Anterior cingulate cortex (tissue), 58 donors: Measurements from ENCODE around the gene FBXL2.
"Not testable (repeated sequence)": the region's sequence is repeated elsewhere in the genome, so short reads cannot be mapped to it uniquely, and the experiment has no call there.

Experiments
- DNase-seq, 58 donors: peaks; one replicate each; lab custom pipeline; 2025; lab: John Stamatoyannopoulos, UW

The FBXL2 gene

GRCh38 chr3:33314993-33315392 lies 37.8 kb downstream of the FBXL2 start:
- DNase-seq = no peak

GRCh38 chr3:33315826-33316225 lies 38.6 kb downstream of the FBXL2 start:
- no peak for DNase-seq

DNA sequence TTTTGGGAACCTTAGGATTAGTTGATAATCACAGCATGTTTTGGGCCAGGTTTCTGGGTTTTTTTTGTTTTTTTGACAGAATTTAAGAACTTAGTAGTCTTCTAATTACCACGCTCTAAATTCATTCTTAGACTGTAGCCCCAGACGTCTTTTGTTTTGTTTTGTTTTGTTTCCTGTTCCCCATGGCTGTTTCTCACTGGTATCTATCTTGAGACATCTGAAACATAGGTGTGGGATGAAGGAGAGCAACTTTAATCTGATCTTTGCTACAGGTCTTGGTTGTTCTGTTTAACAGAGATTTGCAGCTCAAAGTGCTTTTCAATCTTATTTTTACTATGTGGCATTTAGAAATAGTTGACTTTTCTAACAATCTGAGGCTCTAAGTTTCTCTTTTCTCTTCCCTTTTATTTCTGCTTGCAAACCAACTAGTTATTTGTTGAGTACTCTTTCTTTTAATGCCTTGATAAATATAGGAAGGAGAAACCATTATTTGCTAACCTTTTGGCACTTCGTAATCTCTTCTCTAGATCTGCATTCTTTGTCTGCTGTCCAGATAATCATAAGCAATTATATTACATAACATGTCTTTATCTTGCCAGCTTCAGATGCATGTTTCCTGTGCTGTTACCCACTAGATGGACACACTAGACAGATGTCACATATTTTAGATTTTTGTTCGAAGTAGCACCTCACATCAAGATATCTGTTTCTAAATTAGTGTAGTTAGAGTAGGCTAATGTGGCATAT lies 40.9 kb downstream of the FBXL2 start:
- DNase-seq = no peak

GRCh38 chr3:33318710-33319380 lies 41.6 kb downstream of the FBXL2 start:
- no peak for DNase-seq

- no peak for DNase-seq
These were observed 45.2 kb downstream of the FBXL2 start for GRCh38 chr3:33322412-33322811.

DNA sequence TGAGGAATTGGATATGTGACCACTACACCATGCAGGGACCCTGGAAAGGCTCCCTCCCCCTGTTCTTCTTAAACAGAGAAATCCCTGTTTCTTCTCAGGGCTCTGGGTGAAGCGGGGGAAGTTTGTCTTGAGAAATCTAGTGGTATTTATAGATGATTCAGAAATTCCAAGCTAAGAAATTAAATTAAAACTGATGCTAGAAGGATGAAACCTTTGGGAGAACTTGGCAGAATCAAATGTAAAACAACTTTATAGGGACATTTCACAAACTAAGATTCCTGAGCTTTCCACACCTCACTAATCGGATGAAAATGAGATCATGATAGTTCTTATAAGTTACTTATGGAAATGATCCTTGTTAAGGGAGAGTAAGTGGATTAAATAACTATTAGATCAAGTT lies 54.2 kb downstream of the FBXL2 start:
- no peak for DNase-seq

GRCh38 chr3:33334364-33334763 lies 57.1 kb downstream of the FBXL2 start:
- no peak for DNase-seq

DNA sequence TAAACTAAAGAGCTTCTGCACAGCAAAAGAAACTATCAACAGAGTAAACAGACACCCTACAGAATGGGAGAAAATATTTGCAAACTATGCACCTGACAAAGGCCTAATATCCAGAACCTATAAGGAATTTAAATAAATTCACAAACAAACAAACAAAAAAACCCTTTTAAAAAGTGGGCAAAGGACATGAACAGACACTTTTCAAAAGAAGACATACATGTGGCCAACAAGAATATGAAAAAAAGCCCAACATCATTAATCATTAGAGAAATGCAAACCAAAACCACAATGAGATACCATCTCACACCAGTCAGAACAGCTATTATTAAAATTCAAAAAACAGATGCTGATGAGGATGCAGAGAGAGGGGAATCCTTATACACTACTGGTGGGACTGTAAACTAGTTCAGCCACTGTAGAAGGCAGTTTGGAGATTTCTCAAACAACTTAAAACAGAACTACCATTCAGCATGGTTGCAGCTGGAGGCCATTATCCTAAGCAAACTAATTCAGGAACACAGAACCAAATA lies 61.8 kb downstream of the FBXL2 start:
- DNase-seq = not testable (repeated sequence)

- no peak for DNase-seq
These were observed 62.5 kb downstream of the FBXL2 start for GRCh38 chr3:33339758-33340157.

DNA sequence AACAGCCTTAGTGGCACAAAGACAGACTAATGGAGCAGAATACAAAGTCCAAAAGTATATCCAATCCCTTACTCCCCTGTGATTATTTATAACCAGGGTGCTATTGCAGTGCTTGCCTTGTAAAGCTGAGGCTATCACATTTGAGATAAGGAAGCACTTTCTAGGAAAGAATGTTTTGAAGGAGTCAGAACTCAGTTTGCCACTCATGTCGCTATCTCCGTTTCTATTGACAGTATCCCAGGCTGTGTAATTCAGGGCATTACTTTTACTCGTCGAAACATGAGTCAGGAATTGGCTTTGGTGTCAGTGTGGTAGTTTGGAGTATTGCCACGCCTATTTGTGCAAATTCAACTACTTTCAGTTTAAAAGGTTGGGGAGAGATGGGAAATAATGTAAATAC lies 78.4 kb downstream of the FBXL2 start:
- no peak for DNase-seq

DNA sequence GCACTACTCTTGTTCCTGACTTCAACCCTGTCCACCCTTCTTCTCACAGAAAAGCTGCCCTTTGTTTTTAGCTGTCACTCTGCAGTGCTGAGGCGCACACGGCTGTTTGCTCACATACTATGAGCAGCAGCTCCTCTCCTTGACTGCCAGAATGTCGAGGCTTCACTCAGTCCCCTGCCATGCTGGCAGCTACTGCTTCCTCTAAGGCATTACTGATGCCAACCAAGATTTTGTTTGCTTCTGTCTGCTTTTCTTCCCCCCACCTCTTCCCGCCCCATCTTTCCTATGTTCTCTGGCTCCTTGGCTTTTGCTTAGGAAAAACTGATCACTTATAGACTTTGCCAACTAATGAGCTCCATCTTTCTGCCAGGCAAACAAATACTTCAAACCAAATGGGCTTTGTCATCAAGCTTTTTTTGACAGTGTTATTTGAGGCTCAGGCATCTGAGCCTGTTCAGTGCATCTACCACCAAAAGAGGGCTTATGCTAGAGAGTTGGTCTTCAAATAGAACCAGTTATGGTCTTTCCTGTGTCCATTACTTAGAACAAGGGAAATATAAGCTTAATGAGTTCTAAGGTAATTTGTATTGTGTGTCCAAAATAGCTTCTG lies 81.0 kb downstream of the FBXL2 start:
- peak in 2 of 58 donors; percentile 2 to 6 for DNase-seq

- no peak for DNase-seq
These were observed 83.0 kb downstream of the FBXL2 start for GRCh38 chr3:33360136-33360825.

GRCh38 chr3:33363113-33363800 lies 86.0 kb downstream of the FBXL2 start:
- DNase-seq = no peak

DNA sequence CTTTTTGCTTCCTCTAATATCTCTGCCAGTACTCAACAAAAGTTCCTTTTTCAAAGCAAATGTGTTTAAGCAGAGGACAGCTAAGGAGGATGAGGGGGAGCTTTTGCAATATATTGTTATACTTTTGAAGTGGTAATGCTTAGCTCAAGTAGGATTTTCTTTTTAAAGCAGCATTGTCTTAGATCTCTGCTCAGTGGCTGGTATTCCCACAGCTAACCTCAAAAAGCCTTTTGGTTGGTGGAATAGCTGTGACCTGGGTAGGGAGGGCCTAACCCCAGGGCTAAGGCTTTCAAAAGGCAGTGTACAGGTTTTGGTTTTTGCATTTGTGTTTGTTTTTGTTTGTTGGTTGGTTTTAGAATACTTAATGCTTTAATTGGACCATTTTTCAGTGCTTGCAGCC lies 86.8 kb downstream of the FBXL2 start:
- DNase-seq = no peak

GRCh38 chr3:33364531-33365128 lies 87.4 kb downstream of the FBXL2 start:
- DNase-seq = no peak

GRCh38 chr3:33372218-33373081 lies 95.2 kb downstream of the FBXL2 start:
- DNase-seq = peak in 27 of 58 donors; percentile 8 to 56 (median 23)

DNA sequence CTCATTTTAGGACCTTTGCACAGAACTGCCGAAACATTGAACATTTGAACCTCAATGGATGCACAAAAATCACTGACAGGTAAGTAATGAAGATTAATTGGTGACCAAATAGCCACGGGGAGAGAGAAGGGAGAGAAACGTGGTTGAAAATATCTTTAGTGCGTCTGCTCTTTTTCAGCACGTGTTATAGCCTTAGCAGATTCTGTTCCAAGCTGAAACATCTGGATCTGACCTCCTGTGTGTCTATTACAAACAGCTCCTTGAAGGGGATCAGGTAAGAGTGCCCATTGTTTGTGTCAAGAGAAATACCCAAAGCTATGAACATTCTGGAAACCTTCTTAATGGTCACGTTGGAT lies 95.8 kb downstream of the FBXL2 start:
- DNase-seq = no peak

GRCh38 chr3:33377489-33377888 lies 100.2 kb downstream of the FBXL2 start:
- no peak for DNase-seq

DNA sequence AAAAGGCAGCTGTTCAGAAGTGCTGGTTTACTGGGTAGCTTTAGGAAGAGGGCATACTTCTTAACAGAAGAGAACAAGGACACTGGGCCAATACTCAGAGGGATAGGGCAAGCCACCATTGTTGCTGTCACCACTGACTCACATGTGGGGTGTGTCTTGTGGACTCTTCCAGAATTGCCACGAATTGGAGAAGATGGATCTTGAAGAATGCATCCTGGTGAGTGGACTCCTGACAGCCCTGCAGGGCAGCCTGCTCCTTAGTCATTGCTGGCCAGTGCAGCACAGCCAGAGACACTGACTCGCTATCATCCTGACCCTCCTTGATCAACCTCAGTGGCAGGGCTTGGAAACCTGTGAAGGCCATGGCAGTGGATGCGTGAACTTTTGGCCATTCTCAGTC lies 100.7 kb downstream of the FBXL2 start:
- no peak for DNase-seq
